ENCODE results near the gene EHF. TPM values are rescaled to one million over a fixed set of nuclear protein-coding genes. Genes with fewer than 3 reads are reported as not detected.

EHF gene
- total and polyA plus RNA-seq, 2 donors (not counting 1 experiment from before 2014, with no cell fraction given): 0.51 TPM; not detected in 1

GRCh38 chr11:34665077-34665835, 44.4 kb downstream of the EHF start:
- Histone ChIP-seq H3K27ac (ENCODE audit: insufficient read depth, low read length) (no peak overlapping the region), H3K79me2 (ENCODE audit: control insufficient read depth, insufficient read depth, low read length) (no peaks in the 10 kb centered on the region), H3K4me2 (ENCODE audit: extremely low read depth, insufficient read depth, low read length) (no peak overlapping the region), H3K9me3 (ENCODE audit: control insufficient read depth, insufficient read depth, low read depth, low read length) (no peaks in the 10 kb centered on the region), H3K27me3 (ENCODE audit: control insufficient read depth, insufficient read depth, low read length) (no peaks in the 10 kb centered on the region), H3K4me1 (ENCODE audit: control insufficient read depth, extremely low read depth, insufficient read depth, low read length) (no peaks in the 10 kb centered on the region), H2AFZ (ENCODE audit: low read length) (no peak overlapping the region), H3K9ac (ENCODE audit: insufficient read depth, low read length) (no peak overlapping the region), H3K36me3 (ENCODE audit: control insufficient read depth, insufficient read depth, low read length) (no peaks in the 10 kb centered on the region), H4K20me1 (ENCODE audit: control insufficient read depth, extremely low read depth, insufficient read depth, low read length) (no peaks in the 10 kb centered on the region), H3K4me3 (replicated peaks in 1 of 4; ENCODE audit: control extremely low read depth in 1 of 4, insufficient read depth in 1 of 4, low read depth in 3 of 4, low read length in 4 of 4) (no peak overlapping the region)
- TF ChIP-seq EZH2 (IDR thresholded peaks at IDR 0.05; ENCODE audit: low read length, missing control alignments) (no peak), CTCF (conservative IDR thresholded peaks at IDR 0.05 in 1 of 2, IDR thresholded peaks at IDR 0.05 in 1 of 2; ENCODE audit: low read depth in 1 of 2, low read length in 2 of 2) (no peak)
- DNase-seq (ENCODE audit: low read depth in 2 of 2): no peak

- Histone ChIP-seq H3K4me1 (ENCODE audit: control insufficient read depth, extremely low read depth, insufficient read depth, low read length) (no peaks in the 10 kb centered on the region), H3K4me3 (replicated peaks in 1 of 4; ENCODE audit: control extremely low read depth in 1 of 4, insufficient read depth in 1 of 4, low read depth in 3 of 4, low read length in 4 of 4) (no peak overlapping the region), H3K79me2 (ENCODE audit: control insufficient read depth, insufficient read depth, low read length) (no peaks in the 10 kb centered on the region), H3K9ac (ENCODE audit: insufficient read depth, low read length) (no peak overlapping the region), H3K9me3 (ENCODE audit: control insufficient read depth, insufficient read depth, low read depth, low read length) (no peaks in the 10 kb centered on the region), H3K27ac (ENCODE audit: insufficient read depth, low read length) (no peak overlapping the region), H3K36me3 (ENCODE audit: control insufficient read depth, insufficient read depth, low read length) (no peaks in the 10 kb centered on the region), H4K20me1 (ENCODE audit: control insufficient read depth, extremely low read depth, insufficient read depth, low read length) (no peaks in the 10 kb centered on the region), H3K4me2 (ENCODE audit: extremely low read depth, insufficient read depth, low read length) (no peak overlapping the region), H3K27me3 (ENCODE audit: control insufficient read depth, insufficient read depth, low read length) (no peaks in the 10 kb centered on the region), H2AFZ (ENCODE audit: low read length) (no peak overlapping the region)
- no peak for DNase-seq (ENCODE audit: low read depth in 2 of 2)
- TF ChIP-seq CTCF (conservative IDR thresholded peaks at IDR 0.05 in 1 of 2, IDR thresholded peaks at IDR 0.05 in 1 of 2; ENCODE audit: low read depth in 1 of 2, low read length in 2 of 2): no peak
- no peak for TF ChIP-seq EZH2 (IDR thresholded peaks at IDR 0.05; ENCODE audit: low read length, missing control alignments)
Measured at GRCh38 chr11:34667810-34668582, 47.1 kb downstream of the EHF start.

- H2AFZ ChIP-seq (ENCODE audit: low read length): no peak overlapping the region
- H3K27ac ChIP-seq (ENCODE audit: insufficient read depth, low read length): no peak overlapping the region
- no peak for TF ChIP-seq CTCF (conservative IDR thresholded peaks at IDR 0.05 in 1 of 2, IDR thresholded peaks at IDR 0.05 in 1 of 2; ENCODE audit: low read depth in 1 of 2, low read length in 2 of 2)
- TF ChIP-seq EZH2 (IDR thresholded peaks at IDR 0.05; ENCODE audit: low read length, missing control alignments): no peak
- no peaks in the 10 kb centered on the region for H4K20me1 ChIP-seq (ENCODE audit: control insufficient read depth, extremely low read depth, insufficient read depth, low read length)
- DNase-seq (ENCODE audit: low read depth in 2 of 2): no peak
- H3K79me2 ChIP-seq (ENCODE audit: control insufficient read depth, insufficient read depth, low read length): no peaks in the 10 kb centered on the region
- H3K27me3 ChIP-seq (ENCODE audit: control insufficient read depth, insufficient read depth, low read length): no peaks in the 10 kb centered on the region
- H3K9ac ChIP-seq (ENCODE audit: insufficient read depth, low read length): no peak overlapping the region
- no peaks in the 10 kb centered on the region for H3K9me3 ChIP-seq (ENCODE audit: control insufficient read depth, insufficient read depth, low read depth, low read length)
- H3K4me3 ChIP-seq (replicated peaks in 1 of 4; ENCODE audit: control extremely low read depth in 1 of 4, insufficient read depth in 1 of 4, low read depth in 3 of 4, low read length in 4 of 4): no peak overlapping the region
- no peaks in the 10 kb centered on the region for H3K36me3 ChIP-seq (ENCODE audit: control insufficient read depth, insufficient read depth, low read length)
- H3K4me1 ChIP-seq (ENCODE audit: control insufficient read depth, extremely low read depth, insufficient read depth, low read length): no peaks in the 10 kb centered on the region
- H3K4me2 ChIP-seq (ENCODE audit: extremely low read depth, insufficient read depth, low read length): no peak overlapping the region
Measured at GRCh38 chr11:34668583-34669053, 47.7 kb downstream of the EHF start.

Measured in fibroblast of lung (primary cell).